ENCODE results near the gene ADGRV1. TPM values are rescaled to one million over a fixed set of nuclear protein-coding genes. Genes with fewer than 3 reads are reported as not detected.

Gene ADGRV1
- total RNA-seq, 1 experiment from 2014 or later, result 64.8 TPM

GRCh38 chr5:90882448-90882847 is 323.9 kb downstream of the ADGRV1 start:
- no peak overlapping the region for H4K5ac ChIP-seq (ENCODE audit: insufficient read length, low read depth, low read length)
- Mint-ChIP-seq H3K4me1 (peaks cover 43 to 49% of the 10 kb centered on the region in 2 experiments), H3K4me3 (no peak overlapping the region), H3K27ac (peak overlapping the region in 1 of 3 experiments; percentile 36; a peak in 1 of 7 replicates), H3K27me3 (ENCODE audit: low read depth) (no peaks in the 10 kb centered on the region), H3K9me3 (no peaks in the 10 kb centered on the region), H3K36me3 (ENCODE audit: insufficient read depth in 1 of 3, low read depth in 3 of 3) (peaks cover 4 to 13% (median 4%) of the 10 kb centered on the region in 3 experiments)
- no peak overlapping the region for H2BK5ac ChIP-seq (ENCODE audit: insufficient read length, low read length)
- no peak overlapping the region for H3K14ac ChIP-seq (ENCODE audit: insufficient read depth, low read length)
- no peak overlapping the region for H3K4me2 ChIP-seq (ENCODE audit: insufficient read depth, insufficient read length, low read length)
- H4K20me1 ChIP-seq (ENCODE audit: control insufficient read depth, insufficient read depth, insufficient read length), result no peaks in the 10 kb centered on the region
- H2BK20ac ChIP-seq (ENCODE audit: low read depth, low read length, poor library complexity, severe bottlenecking), result no peak overlapping the region
- H3K9me3 ChIP-seq (ENCODE audit: control insufficient read depth, low read depth, low read length), result no peaks in the 10 kb centered on the region
- no peaks in the 10 kb centered on the region for H3K79me2 ChIP-seq (ENCODE audit: insufficient read depth, low read length)
- no peak overlapping the region for H4K91ac ChIP-seq (ENCODE audit: insufficient read length, low read depth, low read length)
- H3K9ac ChIP-seq (ENCODE audit: extremely low read depth, insufficient read length, low read length), result no peak overlapping the region
- no peak overlapping the region for H2AFZ ChIP-seq (ENCODE audit: low read length)
- no peaks in the 10 kb centered on the region for H3K27me3 ChIP-seq (ENCODE audit: insufficient read depth, low read length)
- H3K79me1 ChIP-seq (ENCODE audit: insufficient read depth, low read depth, low read length, poor library complexity, severe bottlenecking), result no peaks in the 10 kb centered on the region
- no peak for TF ChIP-seq CTCF (conservative IDR thresholded peaks at IDR 0.05)
- H4K8ac ChIP-seq (replicated peaks; ENCODE audit: insufficient read length, low read depth, low read length), result no peak overlapping the region
- no peak overlapping the region for H3K23ac ChIP-seq (ENCODE audit: insufficient read length, low read depth, low read length)
- no peak overlapping the region for H2BK15ac ChIP-seq (ENCODE audit: low read depth, low read length)
- H3K23me2 ChIP-seq (ENCODE audit: insufficient read length, low read depth, low read length, poor library complexity, severe bottlenecking), result no peaks in the 10 kb centered on the region
- no peak overlapping the region for H3K27ac ChIP-seq (ENCODE audit: insufficient read length, low read depth, low read length)
- peaks cover 8% of the 10 kb centered on the region for H3K4me1 ChIP-seq (ENCODE audit: insufficient read depth, low read length)
- no peak overlapping the region for H3K56ac ChIP-seq (ENCODE audit: insufficient read length, low read depth, low read length)
- no peak overlapping the region for H3K18ac ChIP-seq (ENCODE audit: insufficient read length, low read depth, low read length)
- DNase-seq, result no peak
- H2BK120ac ChIP-seq (ENCODE audit: low read depth, low read length, poor library complexity, severe bottlenecking), result no peak overlapping the region
- no peak overlapping the region for H3T11ph ChIP-seq (ENCODE audit: low read length)
- no peak overlapping the region for H2AK5ac ChIP-seq (ENCODE audit: insufficient read length, low read length)
- WGBS (ENCODE audit: extremely low coverage, insufficient read length, low lambda C conversion rate), result no CpG with 5 or more reads among the region's 2 CpGs
- no peak overlapping the region for H2BK12ac ChIP-seq (ENCODE audit: insufficient read length, low read depth, low read length)
- no peak overlapping the region for H3K4ac ChIP-seq (ENCODE audit: low read depth, low read length)

Measured in H9 (cell line).